AG04449 (cell line): ENCODE measurements around the gene KDM3A.

Experiments
- CTCF ChIA-PET: fragments of 350-600 bp; formaldehyde crosslinking; extraction: SDS; loops from one replicate; lab custom pipeline; 2021; ENCODE audit warnings: antibody characterized with exemption; lab: Yijun Ruan, JAX
- POLR2A ChIA-PET: fragments of 400-600, 350-600 bp; formaldehyde crosslinking; extraction: SDS; loops from one replicate; lab custom pipeline; 2020; ENCODE audit warnings: antibody characterized with exemption, inconsistent platforms; lab: Yijun Ruan, JAX
- DNase-seq: peaks from one replicate; pipeline ENCODE4 v3.0.0-alpha.2; 2010; ENCODE audit warnings: low read depth, low spot score
- H3K4me3 ChIP-seq: 2 replicates; pipeline ENCODE4 v1.5.1; 2011; ENCODE audit warnings: low read depth, mild to moderate bottlenecking, control low read depth, low read length
- CTCF ChIP-seq: IDR thresholded peaks from one replicate; pipeline ENCODE4 v1.5.1; 2011; ENCODE audit warnings: mild to moderate bottlenecking, moderate library complexity, low read length, control low read depth, inconsistent platforms; ENCODE audit not compliant: insufficient read depth; ENCODE audit errors: missing control alignments

KDM3A gene

GRCh38 chr2:86439879-86440630 lies 1.1 kb upstream of the KDM3A start:
- ChIA-PET POLR2A (interaction anchor here (1.1 to 3.0 kb wide), 5 partner anchors 11 to 245 kb away, joined by 3 to 13 read pairs (median 5); partner anchors contain the start of gene IMMT), CTCF (interaction anchor here (3.9 kb wide), 1 partner anchor 219 kb away, joined by 30 read pairs; no protein-coding TSS in a partner anchor)
- H3K4me3 ChIP-seq = no peak overlapping the region
- no peak for DNase-seq
- no peak for TF ChIP-seq CTCF

GRCh38 chr2:86441392-86441881 lies 266 bp downstream of the KDM3A start:
- no peak for TF ChIP-seq CTCF
- no peak for DNase-seq
- ChIA-PET POLR2A (interaction anchor here (0.7 to 3.0 kb wide), 10 partner anchors 10 to 246 kb away, joined by 3 to 13 read pairs (median 4); partner anchors contain the start of gene IMMT), CTCF (interaction anchor here (1.2 to 3.9 kb wide), 2 partner anchors 18 to 220 kb away, joined by 3 to 30 read pairs; no protein-coding TSS in a partner anchor)
- H3K4me3 ChIP-seq = peak overlapping the region; percentile 85

GRCh38 chr2:86441882-86442641 lies 891 bp downstream of the KDM3A start:
- TF ChIP-seq CTCF = no peak
- ChIA-PET POLR2A (interaction anchor here (0.7 to 3.0 kb wide), 5 partner anchors 9 to 246 kb away, joined by 3 to 13 read pairs (median 6); partner anchors contain the start of gene IMMT), CTCF (interaction anchor here (1.2 to 3.9 kb wide), 3 partner anchors 9 to 221 kb away, joined by 3 to 30 read pairs (median 4); no protein-coding TSS in a partner anchor)
- H3K4me3 ChIP-seq = peak overlapping the region; percentile 85
- no peak for DNase-seq

- no peak for TF ChIP-seq CTCF
- CTCF ChIA-PET = interaction anchor here (1.2 to 3.9 kb wide), 3 partner anchors 9 to 221 kb away, joined by 3 to 30 read pairs (median 4); no protein-coding TSS in a partner anchor
- POLR2A ChIA-PET = interaction anchor here (0.7 to 3.0 kb wide), 4 partner anchors 9 to 247 kb away, joined by 3 to 13 read pairs (median 4); partner anchors contain the start of gene IMMT
Observed at GRCh38 chr2:86442642-86443005, 1.5 kb downstream of the KDM3A start.

GRCh38 chr2:86443631-86444350 lies 2.6 kb downstream of the KDM3A start:
- CTCF ChIA-PET = interaction anchor here (1.5 to 3.9 kb wide), 2 partner anchors 8 to 222 kb away, joined by 4 to 30 read pairs; no protein-coding TSS in a partner anchor
- no peak for TF ChIP-seq CTCF
- DNase-seq = no peak
- POLR2A ChIA-PET = no interaction called here
- peak overlapping the region; percentile 85; the same call in 1 of the 2 replicates for H3K4me3 ChIP-seq

More at GRCh38 chr2:86442642-86443005, 1.5 kb downstream of the KDM3A start:
- peak overlapping the region; percentile 85 for H3K4me3 ChIP-seq
- peak; percentile 75 for DNase-seq
